Measurements from ENCODE around the gene BRIP1. TPM values are rescaled to one million over a fixed set of nuclear protein-coding genes. Genes with fewer than 3 reads are reported as not detected.

BRIP1 gene
- total and polyA plus RNA-seq, 9 of the 15 experiments (the other 6 are each of a cell fraction or from before 2014, with no cell fraction given): 2.4 to 17.5 (median 11.2) TPM

DNA sequence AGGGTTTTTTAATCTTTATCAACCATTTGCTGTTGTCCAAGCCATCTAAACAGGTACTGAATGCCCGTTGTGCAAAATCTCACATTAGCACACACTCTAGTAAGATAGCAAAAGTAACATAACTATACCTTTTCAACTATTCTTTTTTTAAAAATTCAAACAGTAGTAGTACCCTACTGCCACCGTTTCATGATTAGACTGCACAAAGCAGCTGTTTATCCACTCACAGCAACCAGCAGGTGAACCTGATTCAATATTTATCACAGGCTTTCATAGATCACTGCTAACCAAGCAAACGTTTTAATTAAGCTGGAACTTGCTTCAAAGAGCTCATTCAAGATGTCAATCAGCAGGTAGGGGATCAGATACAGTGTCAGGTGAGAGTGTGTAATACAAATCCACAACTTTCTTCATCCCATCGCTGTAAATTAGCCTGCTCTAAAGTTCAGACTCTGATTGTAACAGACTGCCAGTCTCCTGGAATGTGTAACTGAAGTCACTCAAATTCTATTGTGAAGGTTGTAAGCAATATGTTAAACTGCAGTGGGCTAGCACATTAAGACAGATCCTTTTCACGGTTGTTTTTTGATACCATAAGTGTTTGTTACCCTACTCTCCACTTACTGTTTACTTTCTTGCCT is 47.3 kb downstream of the BRIP1 start (continued):
- TF ChIP-seq ZNF766 (CRISPR knock-in tag; conservative IDR thresholded peaks at IDR 0.05) (no peak), RUNX1 (IDR thresholded peaks at IDR 0.05; ENCODE audit: low read depth) (no peak)

DNA sequence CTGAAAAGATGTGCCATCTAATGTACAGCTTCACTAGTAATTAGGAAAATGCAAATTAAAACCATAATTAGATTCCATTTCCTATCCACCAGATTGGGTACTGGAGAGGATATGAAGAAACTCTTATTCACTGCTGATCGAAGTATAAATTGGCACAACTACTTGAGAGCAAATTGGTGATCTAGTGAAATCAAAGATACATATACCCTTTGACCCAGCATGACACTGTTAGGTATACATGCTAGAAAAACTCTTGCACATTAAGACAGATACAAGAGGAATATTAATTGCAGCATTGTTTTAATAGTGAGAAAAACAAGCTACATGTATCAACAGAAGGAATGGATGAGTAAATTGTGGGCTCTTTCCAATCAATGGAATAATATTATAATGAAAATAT is 48.8 kb downstream of the BRIP1 start:
- FAIRE-seq: peak; percentile 52
- 91% methylated on average over 1 of the region's 1 CpG for WGBS (ENCODE audit: insufficient coverage, low coverage, missing lambda C conversion rate)
- TF ChIP-seq HNRNPLL (IDR thresholded peaks at IDR 0.05; ENCODE audit: low read depth, low read length, poor library complexity, severe bottlenecking) (no peak), TRIM28 (IDR thresholded peaks at IDR 0.05) (no peak), MYNN (IDR thresholded peaks at IDR 0.05) (no peak), MYNN (CRISPR knock-in tag; IDR thresholded peaks at IDR 0.05) (no peak)
- TF ChIP-seq, protein P1, sequence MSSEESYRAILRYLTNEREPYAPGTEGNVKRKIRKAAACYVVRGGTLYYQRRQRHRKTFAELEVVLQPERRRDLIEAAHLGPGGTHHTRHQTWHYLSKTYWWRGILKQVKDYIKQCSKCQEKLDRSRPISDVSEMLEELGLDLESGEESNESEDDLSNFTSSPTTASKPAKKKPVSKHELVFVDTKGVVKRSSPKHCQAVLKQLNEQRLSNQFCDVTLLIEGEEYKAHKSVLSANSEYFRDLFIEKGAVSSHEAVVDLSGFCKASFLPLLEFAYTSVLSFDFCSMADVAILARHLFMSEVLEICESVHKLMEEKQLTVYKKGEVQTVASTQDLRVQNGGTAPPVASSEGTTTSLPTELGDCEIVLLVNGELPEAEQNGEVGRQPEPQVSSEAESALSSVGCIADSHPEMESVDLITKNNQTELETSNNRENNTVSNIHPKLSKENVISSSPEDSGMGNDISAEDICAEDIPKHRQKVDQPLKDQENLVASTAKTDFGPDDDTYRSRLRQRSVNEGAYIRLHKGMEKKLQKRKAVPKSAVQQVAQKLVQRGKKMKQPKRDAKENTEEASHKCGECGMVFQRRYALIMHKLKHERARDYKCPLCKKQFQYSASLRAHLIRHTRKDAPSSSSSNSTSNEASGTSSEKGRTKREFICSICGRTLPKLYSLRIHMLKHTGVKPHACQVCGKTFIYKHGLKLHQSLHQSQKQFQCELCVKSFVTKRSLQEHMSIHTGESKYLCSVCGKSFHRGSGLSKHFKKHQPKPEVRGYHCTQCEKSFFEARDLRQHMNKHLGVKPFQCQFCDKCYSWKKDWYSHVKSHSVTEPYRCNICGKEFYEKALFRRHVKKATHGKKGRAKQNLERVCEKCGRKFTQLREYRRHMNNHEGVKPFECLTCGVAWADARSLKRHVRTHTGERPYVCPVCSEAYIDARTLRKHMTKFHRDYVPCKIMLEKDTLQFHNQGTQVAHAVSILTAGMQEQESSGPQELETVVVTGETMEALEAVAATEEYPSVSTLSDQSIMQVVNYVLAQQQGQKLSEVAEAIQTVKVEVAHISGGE (CRISPR knock-in tag; IDR thresholded peaks at IDR 0.05): peak in 1 of 3 experiments; percentile 93; a peak in 2 of 6 replicates
- TF ChIP-seq, protein P2, sequence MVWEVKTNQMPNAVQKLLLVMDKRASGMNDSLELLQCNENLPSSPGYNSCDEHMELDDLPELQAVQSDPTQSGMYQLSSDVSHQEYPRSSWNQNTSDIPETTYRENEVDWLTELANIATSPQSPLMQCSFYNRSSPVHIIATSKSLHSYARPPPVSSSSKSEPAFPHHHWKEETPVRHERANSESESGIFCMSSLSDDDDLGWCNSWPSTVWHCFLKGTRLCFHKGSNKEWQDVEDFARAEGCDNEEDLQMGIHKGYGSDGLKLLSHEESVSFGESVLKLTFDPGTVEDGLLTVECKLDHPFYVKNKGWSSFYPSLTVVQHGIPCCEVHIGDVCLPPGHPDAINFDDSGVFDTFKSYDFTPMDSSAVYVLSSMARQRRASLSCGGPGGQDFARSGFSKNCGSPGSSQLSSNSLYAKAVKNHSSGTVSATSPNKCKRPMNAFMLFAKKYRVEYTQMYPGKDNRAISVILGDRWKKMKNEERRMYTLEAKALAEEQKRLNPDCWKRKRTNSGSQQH (CRISPR knock-in tag; IDR thresholded peaks at IDR 0.05): no peak

More for the DNA sequence above, 48.8 kb downstream of the BRIP1 start:
- H3K9me1 ChIP-seq (ENCODE audit: control insufficient read depth, insufficient read depth, low read length): no peaks in the 10 kb centered on the region
- POLR2A ChIA-PET: interaction anchor here (1.5 to 1.8 kb wide), 2 partner anchors 9 to 10 kb away, joined by 4 to 5 read pairs; no protein-coding TSS in a partner anchor
- no peak overlapping the region for H3K9ac ChIP-seq (ENCODE audit: insufficient read depth in 1 of 2, low read depth in 2 of 2, low read length in 2 of 2)
- no peak overlapping the region for H3K4me2 ChIP-seq (ENCODE audit: insufficient read depth, low read length)
- no peak overlapping the region for H2AFZ ChIP-seq (ENCODE audit: low read depth, low read length)
- ATAC-seq (no peak), DNase-seq (ENCODE audit: extremely low read depth in 1 of 4, low spot score in 3 of 4) (no peak)
- no peak overlapping the region for H3K4me3 ChIP-seq
- CTCF ChIA-PET (ENCODE audit: low intra/inter-chr PET ratio): no interaction called here
- peaks cover 0 to 5% of the 10 kb centered on the region in 2 experiments; a peak in 1 of 5 replicates for H3K4me1 ChIP-seq (replicated peaks in 1 of 2; ENCODE audit: control insufficient read depth in 2 of 2, insufficient read depth in 2 of 2, low read length in 2 of 2)
- in situ Hi-C loops (cut with MboI) (no loop called here), intact Hi-C loops (cut with micrococcal nuclease) (no loop called here)
- no peaks in the 10 kb centered on the region for H3K27me3 ChIP-seq (ENCODE audit: control insufficient read depth in 2 of 2, insufficient read depth in 2 of 2, low read length in 2 of 2)
- no peaks in the 10 kb centered on the region for H4K20me1 ChIP-seq (replicated peaks; ENCODE audit: control insufficient read depth, insufficient read depth, low read length)
- BruUV-seq (replicated peaks): no TSS peak
- peaks cover 12% of the 10 kb centered on the region; the same call in 2 of the 3 replicates for H3K36me3 ChIP-seq (ENCODE audit: control insufficient read depth, insufficient read depth, low read length)
- no peaks in the 10 kb centered on the region for H3K9me3 ChIP-seq (replicated peaks; ENCODE audit: control insufficient read depth, insufficient read depth, low read depth, low read length)
- no peak overlapping the region for H3K27ac ChIP-seq (ENCODE audit: extremely low read depth, low read depth, low read length)
- H3K79me2 ChIP-seq (ENCODE audit: control insufficient read depth, insufficient read depth, low read length): no peaks in the 10 kb centered on the region
